GM13976 (cell line): ENCODE data around the gene LRRC28.

ENCODE experiments used
- DNase-seq: peaks from one replicate; pipeline ENCODE4 v3.0.0; 2012; ENCODE audit warnings: low spot score
- in situ Hi-C: fragments of 300-500 bp; cut with MboI; formaldehyde crosslinking; loops from one replicate; pipeline ENCODE4 v1.12.0; 2022; ENCODE audit warnings: low sequenced_read_pairs, mixed read lengths, inconsistent platforms; ENCODE audit not compliant: unreplicated experiment
- TF ChIP-seq, protein P1 (sequence below): IDR thresholded peaks from 2 replicates; pipeline ENCODE4 v1.5.1; 2012; ENCODE audit warnings: borderline replicate concordance, mild to moderate bottlenecking; ENCODE audit not compliant: insufficient read depth; ENCODE audit errors: extremely low read depth, missing control alignments, control extremely low read depth

LRRC28 gene

DNA sequence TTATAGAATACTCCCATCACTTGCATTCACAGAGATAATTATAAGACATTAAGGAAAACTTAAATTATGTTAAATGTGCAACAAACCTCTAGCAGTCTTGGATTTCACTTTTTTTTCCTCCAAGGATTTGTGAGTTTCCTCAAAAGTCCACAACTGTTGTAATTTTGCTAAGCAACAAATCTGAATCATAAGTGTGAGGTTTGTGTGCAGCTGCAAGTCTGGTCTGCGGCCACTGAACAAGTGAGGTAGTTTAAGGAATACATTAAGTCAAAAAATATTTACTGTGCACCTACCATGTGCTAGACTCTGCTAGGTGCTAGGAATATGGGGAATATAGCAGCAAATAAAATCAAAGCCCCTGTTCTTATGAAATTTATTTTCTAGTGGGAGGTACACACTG, 70.2 kb downstream of the LRRC28 start:
- in situ Hi-C loops: no loop called here
- DNase-seq: no peak
- TF ChIP-seq, protein P1, sequence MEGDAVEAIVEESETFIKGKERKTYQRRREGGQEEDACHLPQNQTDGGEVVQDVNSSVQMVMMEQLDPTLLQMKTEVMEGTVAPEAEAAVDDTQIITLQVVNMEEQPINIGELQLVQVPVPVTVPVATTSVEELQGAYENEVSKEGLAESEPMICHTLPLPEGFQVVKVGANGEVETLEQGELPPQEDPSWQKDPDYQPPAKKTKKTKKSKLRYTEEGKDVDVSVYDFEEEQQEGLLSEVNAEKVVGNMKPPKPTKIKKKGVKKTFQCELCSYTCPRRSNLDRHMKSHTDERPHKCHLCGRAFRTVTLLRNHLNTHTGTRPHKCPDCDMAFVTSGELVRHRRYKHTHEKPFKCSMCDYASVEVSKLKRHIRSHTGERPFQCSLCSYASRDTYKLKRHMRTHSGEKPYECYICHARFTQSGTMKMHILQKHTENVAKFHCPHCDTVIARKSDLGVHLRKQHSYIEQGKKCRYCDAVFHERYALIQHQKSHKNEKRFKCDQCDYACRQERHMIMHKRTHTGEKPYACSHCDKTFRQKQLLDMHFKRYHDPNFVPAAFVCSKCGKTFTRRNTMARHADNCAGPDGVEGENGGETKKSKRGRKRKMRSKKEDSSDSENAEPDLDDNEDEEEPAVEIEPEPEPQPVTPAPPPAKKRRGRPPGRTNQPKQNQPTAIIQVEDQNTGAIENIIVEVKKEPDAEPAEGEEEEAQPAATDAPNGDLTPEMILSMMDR: no peak

DNA sequence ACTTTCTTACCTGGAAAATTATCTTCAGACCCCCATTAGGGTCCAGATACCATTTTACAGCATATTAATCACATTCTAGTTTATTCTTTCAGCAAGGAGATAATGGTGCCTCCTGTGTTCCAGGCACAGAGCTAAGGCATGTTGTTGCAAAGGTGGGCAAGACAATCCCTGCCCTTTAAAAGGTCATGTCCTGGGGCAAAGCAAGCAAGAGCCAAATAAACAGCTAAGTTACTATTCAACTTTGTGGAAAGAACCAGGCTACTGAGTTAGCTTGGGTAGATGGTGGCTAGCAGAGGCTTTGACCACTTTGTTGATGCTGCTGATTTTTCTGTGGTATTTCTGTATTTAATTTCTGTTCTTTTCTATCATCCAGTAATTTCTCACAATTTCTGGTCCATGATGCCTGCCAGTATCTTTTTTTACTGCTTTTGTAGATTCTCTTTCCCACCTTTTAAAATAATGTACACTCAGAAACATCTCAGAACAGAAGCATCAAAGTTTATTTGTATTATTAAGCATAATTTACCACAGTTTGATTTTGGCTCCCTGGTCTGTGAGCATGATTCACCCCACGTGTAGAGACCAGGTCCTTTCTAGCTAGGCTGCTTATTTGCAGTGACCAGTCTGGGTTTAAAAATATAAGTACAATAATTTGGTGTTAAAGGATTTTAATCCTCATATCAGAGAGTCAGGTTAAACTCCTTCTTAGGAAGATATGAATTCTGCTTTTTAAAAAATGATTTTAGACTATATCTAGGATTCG, 71.5 kb downstream of the LRRC28 start:
- DNase-seq: no peak
- TF ChIP-seq, protein P1: no peak
- in situ Hi-C loops: no loop called here

DNA sequence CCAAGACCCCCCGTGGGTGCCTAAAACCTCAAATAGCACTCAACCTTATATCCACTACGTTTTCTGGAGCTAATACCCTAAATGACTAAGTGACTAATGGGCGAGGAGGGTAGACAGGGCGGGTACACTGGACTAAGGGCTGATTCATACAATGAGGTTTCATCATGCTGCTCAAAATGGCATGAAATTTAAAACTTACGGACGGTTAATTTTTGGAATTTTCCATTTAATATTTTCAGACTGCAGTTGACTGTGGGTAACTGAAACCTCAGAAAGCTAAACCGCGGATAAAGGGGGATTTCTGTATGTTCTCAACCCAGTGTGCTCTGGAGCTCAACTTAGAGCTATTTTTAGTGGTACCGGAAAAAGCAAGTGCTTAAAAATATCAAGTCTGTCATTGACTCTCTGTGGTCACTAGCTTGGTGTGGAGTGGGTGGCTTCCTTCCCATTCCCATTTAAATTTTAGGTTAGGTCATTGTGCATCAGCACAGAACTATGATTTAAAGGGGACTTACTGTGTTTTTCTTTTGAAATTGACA, 72.9 kb downstream of the LRRC28 start:
- DNase-seq: no peak
- TF ChIP-seq, protein P1: no peak
- in situ Hi-C loops: no loop called here

DNA sequence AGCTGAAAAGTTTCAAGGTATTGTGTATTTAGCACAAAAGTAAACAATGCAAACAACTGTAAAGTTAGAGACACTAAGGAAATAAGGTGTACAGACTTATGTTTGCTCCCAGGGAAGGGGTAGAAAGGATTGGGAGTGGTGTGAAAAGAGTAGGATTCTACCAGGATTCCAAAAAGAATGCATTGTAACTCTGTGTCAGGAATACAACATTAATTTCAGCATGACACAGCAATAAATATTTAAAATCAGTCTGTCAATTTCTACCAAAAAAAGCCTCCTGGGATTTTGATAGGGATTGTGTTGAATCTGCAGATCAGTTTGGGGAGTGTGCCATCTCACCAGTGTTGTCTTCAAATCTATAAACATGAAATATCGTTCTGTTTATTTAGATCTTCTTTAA, 73.4 kb downstream of the LRRC28 start:
- in situ Hi-C loops: no loop called here
- DNase-seq: no peak
- TF ChIP-seq, protein P1: no peak

DNA sequence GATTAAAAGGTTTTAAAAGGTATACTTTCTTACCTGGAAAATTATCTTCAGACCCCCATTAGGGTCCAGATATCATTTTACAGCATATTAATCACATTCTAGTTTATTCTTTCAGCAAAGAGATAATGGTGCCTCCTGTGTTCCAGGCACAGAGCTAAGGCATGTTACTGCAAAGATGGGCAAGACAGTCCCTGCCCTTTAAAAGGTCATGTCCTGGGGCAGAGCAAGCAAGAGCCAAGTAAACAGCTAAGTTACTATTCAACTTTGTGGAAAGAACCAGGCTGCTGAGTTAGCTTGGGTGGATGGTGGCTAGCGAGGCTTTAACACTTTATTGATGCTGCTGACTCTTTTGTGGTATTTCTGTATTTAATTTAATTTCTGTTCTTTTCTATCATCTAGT, 75.0 kb downstream of the LRRC28 start:
- in situ Hi-C loops: no loop called here
- TF ChIP-seq, protein P1: no peak
- DNase-seq: no peak

- no peak for DNase-seq
- TF ChIP-seq, protein P1: no peak
- in situ Hi-C loops: no loop called here
Observed at GRCh38 chr15:99328106-99329072, 77.1 kb downstream of the LRRC28 start.
